ENCODE data around the gene LAD1. TPM values are rescaled to one million over a fixed set of nuclear protein-coding genes. Genes with fewer than 3 reads are reported as not detected.

Gene LAD1
- total RNA-seq, 1 experiment from 2014 or later: 30.1 TPM

DNA sequence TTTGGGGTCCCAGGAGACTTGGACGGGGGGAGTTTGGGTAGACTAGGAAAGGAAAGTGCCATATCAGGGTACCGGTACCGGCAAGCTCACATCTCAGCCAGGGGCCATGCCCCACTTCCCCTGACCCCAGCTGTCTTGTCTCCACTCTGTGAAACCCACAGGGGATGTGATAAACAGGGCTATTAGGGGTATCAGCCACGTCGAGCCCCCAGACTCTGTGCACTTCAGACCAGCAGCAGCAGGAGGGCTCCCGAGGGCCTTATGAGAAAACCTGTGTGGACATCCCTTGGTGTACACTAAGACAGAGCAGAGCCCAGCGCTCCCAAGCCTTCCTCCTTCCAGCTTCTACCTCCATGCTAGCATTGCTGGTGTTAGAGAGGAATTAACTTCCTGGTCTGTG is 68.0 kb downstream of the LAD1 start:
- no peaks in the 10 kb centered on the region for H3K79me1 ChIP-seq (ENCODE audit: insufficient read depth, low read depth, low read length, poor library complexity, severe bottlenecking)
- H3T11ph ChIP-seq (ENCODE audit: low read length): no peak overlapping the region
- TF ChIP-seq, protein P1, sequence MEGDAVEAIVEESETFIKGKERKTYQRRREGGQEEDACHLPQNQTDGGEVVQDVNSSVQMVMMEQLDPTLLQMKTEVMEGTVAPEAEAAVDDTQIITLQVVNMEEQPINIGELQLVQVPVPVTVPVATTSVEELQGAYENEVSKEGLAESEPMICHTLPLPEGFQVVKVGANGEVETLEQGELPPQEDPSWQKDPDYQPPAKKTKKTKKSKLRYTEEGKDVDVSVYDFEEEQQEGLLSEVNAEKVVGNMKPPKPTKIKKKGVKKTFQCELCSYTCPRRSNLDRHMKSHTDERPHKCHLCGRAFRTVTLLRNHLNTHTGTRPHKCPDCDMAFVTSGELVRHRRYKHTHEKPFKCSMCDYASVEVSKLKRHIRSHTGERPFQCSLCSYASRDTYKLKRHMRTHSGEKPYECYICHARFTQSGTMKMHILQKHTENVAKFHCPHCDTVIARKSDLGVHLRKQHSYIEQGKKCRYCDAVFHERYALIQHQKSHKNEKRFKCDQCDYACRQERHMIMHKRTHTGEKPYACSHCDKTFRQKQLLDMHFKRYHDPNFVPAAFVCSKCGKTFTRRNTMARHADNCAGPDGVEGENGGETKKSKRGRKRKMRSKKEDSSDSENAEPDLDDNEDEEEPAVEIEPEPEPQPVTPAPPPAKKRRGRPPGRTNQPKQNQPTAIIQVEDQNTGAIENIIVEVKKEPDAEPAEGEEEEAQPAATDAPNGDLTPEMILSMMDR (conservative IDR thresholded peaks at IDR 0.05): no peak
- Mint-ChIP-seq H3K36me3 (ENCODE audit: insufficient read depth in 1 of 3, low read depth in 3 of 3) (no peaks in the 10 kb centered on the region), H3K4me1 (peaks cover 0 to 4% of the 10 kb centered on the region in 2 experiments; a peak in 1 of 4 replicates), H3K9me3 (no peaks in the 10 kb centered on the region), H3K27ac (peak overlapping the region in 1 of 3 experiments; percentile 25; a peak in 1 of 7 replicates), H3K4me3 (no peak overlapping the region), H3K27me3 (ENCODE audit: low read depth) (peaks cover 4% of the 10 kb centered on the region)
- H2AFZ ChIP-seq (ENCODE audit: low read length): no peak overlapping the region
- no peak overlapping the region for H2AK5ac ChIP-seq (ENCODE audit: insufficient read length, low read length)
- no peak overlapping the region for H4K91ac ChIP-seq (ENCODE audit: insufficient read length, low read depth, low read length)
- H2BK5ac ChIP-seq (ENCODE audit: insufficient read length, low read length): no peak overlapping the region
- H2BK12ac ChIP-seq (ENCODE audit: insufficient read length, low read depth, low read length): no peak overlapping the region
- H3K14ac ChIP-seq (ENCODE audit: insufficient read depth, low read length): no peak overlapping the region
- H3K9me3 ChIP-seq (ENCODE audit: control insufficient read depth, low read depth, low read length): no peaks in the 10 kb centered on the region
- H4K8ac ChIP-seq (replicated peaks; ENCODE audit: insufficient read length, low read depth, low read length): no peak overlapping the region
- WGBS (ENCODE audit: extremely low coverage, insufficient read length, low lambda C conversion rate): no CpG with 5 or more reads among the region's 7 CpGs
- no peak overlapping the region for H3K9ac ChIP-seq (ENCODE audit: extremely low read depth, insufficient read length, low read length)
- H3K27ac ChIP-seq (ENCODE audit: insufficient read length, low read depth, low read length): no peak overlapping the region
- H3K18ac ChIP-seq (ENCODE audit: insufficient read length, low read depth, low read length): no peak overlapping the region
- no peak for DNase-seq
- H3K23me2 ChIP-seq (ENCODE audit: insufficient read length, low read depth, low read length, poor library complexity, severe bottlenecking): no peaks in the 10 kb centered on the region
- no peaks in the 10 kb centered on the region for H3K27me3 ChIP-seq (ENCODE audit: insufficient read depth, low read length)
- H2BK15ac ChIP-seq (ENCODE audit: low read depth, low read length): no peak overlapping the region
- no peak overlapping the region for H4K5ac ChIP-seq (ENCODE audit: insufficient read length, low read depth, low read length)
- no peaks in the 10 kb centered on the region for H3K79me2 ChIP-seq (ENCODE audit: insufficient read depth, low read length)
- no peak overlapping the region for H3K4me2 ChIP-seq (ENCODE audit: insufficient read depth, insufficient read length, low read length)
- no peaks in the 10 kb centered on the region for H4K20me1 ChIP-seq (ENCODE audit: control insufficient read depth, insufficient read depth, insufficient read length)
- H3K4ac ChIP-seq (ENCODE audit: low read depth, low read length): no peak overlapping the region
- H3K56ac ChIP-seq (ENCODE audit: insufficient read length, low read depth, low read length): no peak overlapping the region
- H2BK20ac ChIP-seq (ENCODE audit: low read depth, low read length, poor library complexity, severe bottlenecking): no peak overlapping the region
- H3K23ac ChIP-seq (ENCODE audit: insufficient read length, low read depth, low read length): no peak overlapping the region
- no peaks in the 10 kb centered on the region for H3K4me1 ChIP-seq (ENCODE audit: insufficient read depth, low read length)
- no peak overlapping the region for H2BK120ac ChIP-seq (ENCODE audit: low read depth, low read length, poor library complexity, severe bottlenecking)

Other genes with a start within 250 kb of the LAD1 start
- gene TMEM9, start 244.8 kb downstream of the LAD1 start, total RNA-seq (2021): 86.4 and 93.4 TPM in 2 replicates
- not detected in 2 replicates for gene IGFN1, start 208.5 kb downstream of the LAD1 start, total RNA-seq (2021)
- 0.09 and 0.13 TPM in 2 replicates for gene PKP1, start 115.8 kb downstream of the LAD1 start, total RNA-seq (2021)
- gene TNNT2, start 21.6 kb downstream of the LAD1 start, total RNA-seq (2021): 5.9 and 8.6 TPM in 2 replicates
- gene TNNI1, start 22.4 kb upstream of the LAD1 start, total RNA-seq (2021): 0.29 TPM in 1 of 2 replicates, not detected in the other
- gene PHLDA3, start 69.9 kb upstream of the LAD1 start, total RNA-seq (2021): 53.9 and 55.0 TPM in 2 replicates
- 0.44 TPM in 2 replicates for gene CSRP1, start 107.8 kb upstream of the LAD1 start, total RNA-seq (2021)
- 20.5 and 21.6 TPM in 2 replicates for gene NAV1, start 139.8 kb upstream of the LAD1 start, total RNA-seq (2021)